HG02610 (cell line): ENCODE results near the gene ZNF414.

Experiments
- ATAC-seq: cut with Tn5 transposase; IDR thresholded peaks from one replicate; pipeline ENCODE4 v1.9.1; 2021; ENCODE audit warnings: mild to moderate bottlenecking, moderate library complexity; ENCODE audit not compliant: unreplicated experiment

ZNF414 gene

GRCh38 chr19:8468761-8469373 is 45.1 kb downstream of the ZNF414 start:
- ATAC-seq = no peak

- no peak for ATAC-seq
Measured at GRCh38 chr19:8468124-8468523, 45.8 kb downstream of the ZNF414 start.

DNA sequence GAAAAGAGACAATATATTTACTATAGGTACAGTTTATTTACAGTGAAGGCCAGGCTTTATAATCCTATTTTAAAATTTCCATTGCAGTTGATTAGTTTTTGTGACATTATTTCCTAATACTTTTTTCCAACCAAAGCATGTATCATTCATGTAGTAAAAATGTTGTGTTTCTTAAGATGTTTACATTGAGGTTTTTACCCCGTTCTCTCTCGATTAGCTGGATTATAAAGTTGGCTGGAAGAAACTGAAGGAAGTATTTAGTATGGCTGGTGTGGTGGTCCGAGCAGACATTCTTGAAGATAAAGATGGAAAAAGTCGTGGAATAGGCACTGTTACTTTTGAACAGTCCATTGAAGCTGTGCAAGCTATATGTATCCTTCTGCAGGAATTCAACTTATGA is 47.9 kb downstream of the ZNF414 start:
- ATAC-seq = no peak

DNA sequence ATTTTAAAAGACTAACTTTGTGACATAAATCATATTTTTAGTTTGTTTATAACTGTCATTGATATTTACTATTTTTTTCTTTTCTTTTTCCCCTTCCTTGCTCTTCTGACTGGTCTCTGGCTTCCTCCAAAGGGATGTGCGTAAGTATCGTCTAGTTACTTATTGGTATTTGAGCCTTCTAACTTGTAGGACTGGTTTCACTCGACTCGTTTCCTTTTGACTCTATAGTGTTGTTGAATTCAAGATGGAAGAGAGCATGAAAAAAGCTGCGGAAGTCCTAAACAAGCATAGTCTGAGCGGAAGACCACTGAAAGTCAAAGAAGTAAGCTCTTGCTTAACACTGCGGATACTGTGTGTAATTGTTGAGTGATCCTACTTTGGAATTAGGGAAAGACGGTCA is 50.6 kb downstream of the ZNF414 start:
- no peak for ATAC-seq

- no peak for ATAC-seq
Measured at GRCh38 chr19:8462571-8462970, 51.4 kb downstream of the ZNF414 start.

- ATAC-seq = no peak
Measured at GRCh38 chr19:8461891-8462290, 52.1 kb downstream of the ZNF414 start.

GRCh38 chr19:8461376-8461775 is 52.6 kb downstream of the ZNF414 start:
- no peak for ATAC-seq

GRCh38 chr19:8460516-8461298 is 53.3 kb downstream of the ZNF414 start:
- no peak for ATAC-seq
